A549 (cell line): ENCODE measurements around the gene GTF3C5. TPM values are rescaled to one million over a fixed set of nuclear protein-coding genes. Genes with fewer than 3 reads are reported as not detected.

Source experiments
- ATAC-seq, 2 experiments: fragments of 200-7000 bp in 1 of 2; fragments of >200 bp in 1 of 2; cut with Nextera tagmentation in 1 of 2; cut with Tn5 transposase in 1 of 2; 3 replicates each; pipeline versions ENCODE4 v1.8.0 to v1.9.1; 2018 to 2020; ENCODE audit warnings: mild to moderate bottlenecking in 1 of 2, moderate library complexity in 1 of 2
- CTCF ChIA-PET: fragments of 300-600 bp; sonication (Branson Sonifier 250); formaldehyde crosslinking; extraction: SDS; loops from one replicate; lab custom pipeline; 2021; ENCODE audit warnings: antibody characterized with exemption, inconsistent platforms; lab: Yijun Ruan, JAX
- POLR2A ChIA-PET: fragments of 350-600 bp; formaldehyde crosslinking; extraction: SDS; loops from one replicate; lab custom pipeline; 2021; ENCODE audit warnings: antibody characterized with exemption, inconsistent platforms; lab: Yijun Ruan, JAX
- DNase-seq, 2 experiments: peaks; one replicate each; pipeline versions ENCODE4 v3.0.0 to v3.0.0-alpha.2; 2011 to 2016; ENCODE audit warnings: low read depth in 1 of 2, low spot score in 1 of 2
- FAIRE-seq: peaks from 2 replicates; lab custom pipeline; 2011; peaks lifted over from hg19 to GRCh38; lab: Jason Lieb, UNC
- H3K27ac ChIP-seq, 2 experiments: fragments of >200 bp; sonication (Bioruptor Twin); formaldehyde crosslinking; 3 replicates each; pipeline ENCODE4 v1.5.1; 2016 to 2017
- H3K4me1 ChIP-seq: fragments of >200 bp; sonication (Bioruptor Twin); formaldehyde crosslinking; 3 replicates; pipeline ENCODE4 v1.6.1; 2016
- H3K4me2 ChIP-seq: fragments of >200 bp; sonication (Bioruptor Twin); formaldehyde crosslinking; 3 replicates; pipeline ENCODE4 v1.6.1; 2016
- H3K4me3 ChIP-seq: fragments of >200 bp; sonication (Bioruptor Twin); formaldehyde crosslinking; 3 replicates; pipeline ENCODE4 v1.5.1; 2016
- H3K9me3 ChIP-seq: fragments of >200 bp; sonication (Bioruptor Twin); formaldehyde crosslinking; 3 replicates; pipeline ENCODE4 v1.6.1; 2016
- BCL3 ChIP-seq: fragments of >200 bp; sonication (Bioruptor Twin); formaldehyde crosslinking; IDR thresholded peaks from 3 replicates; pipeline ENCODE4 v1.6.1; 2016
- CBX2 ChIP-seq: fragments of 200-600 bp; sonication (generic); IDR thresholded peaks from 2 replicates; pipeline ENCODE4 v1.6.1; 2016; ENCODE audit warnings: low read depth, mild to moderate bottlenecking, borderline replicate concordance
- CBX8 ChIP-seq: fragments of 200-600 bp; sonication (generic); IDR thresholded peaks from 2 replicates; pipeline ENCODE4 v1.6.1; 2016
- CHD4 ChIP-seq: fragments of 200-600 bp; sonication (generic); IDR thresholded peaks from 2 replicates; pipeline ENCODE4 v1.6.1; 2016; ENCODE audit warnings: antibody characterized with exemption, mild to moderate bottlenecking, borderline replicate concordance
- E2F6 ChIP-seq: IDR thresholded peaks from 2 replicates; pipeline ENCODE4 v1.6.1; 2012; ENCODE audit warnings: low read depth, borderline replicate concordance
- EHMT2 ChIP-seq: fragments of 200-600 bp; sonication (generic); IDR thresholded peaks from 2 replicates; pipeline ENCODE4 v1.6.1; 2016; ENCODE audit warnings: antibody characterized with exemption, low read depth, mild to moderate bottlenecking, moderate library complexity
- ELK1 ChIP-seq: fragments of 150-350 bp; IDR thresholded peaks from 2 replicates; pipeline ENCODE4 v1.6.1; 2014; ENCODE audit warnings: low read depth, mild to moderate bottlenecking, low read length
- EP300 ChIP-seq, 2 experiments: fragments of >200 bp; sonication (Bioruptor Twin); formaldehyde crosslinking; IDR thresholded peaks; 2 replicates in 1 of 2; 3 replicates in 1 of 2; pipeline ENCODE4 v1.6.1; 2016 to 2017
- FOSB ChIP-seq: fragments of 250-450 bp; sonication (Bioruptor Pico); IDR thresholded peaks from 2 replicates; pipeline ENCODE4 v1.5.0; 2020; ENCODE audit warnings: mild to moderate bottlenecking, moderate library complexity
- HOXA7 ChIP-seq: fragments of 250-450 bp; sonication (Bioruptor Pico); IDR thresholded peaks from 2 replicates; pipeline ENCODE4 v1.5.0; 2020; ENCODE audit warnings: mild to moderate bottlenecking, moderate library complexity
- HOXB5 ChIP-seq: fragments of 250-450 bp; sonication (Bioruptor Pico); IDR thresholded peaks from 2 replicates; pipeline ENCODE4 v1.5.0; 2020; ENCODE audit warnings: mild to moderate bottlenecking, moderate library complexity
- JUNB ChIP-seq: fragments of >200 bp; sonication (Bioruptor Twin); formaldehyde crosslinking; IDR thresholded peaks from 2 replicates; pipeline ENCODE4 v1.6.1; 2016
- KDM1A ChIP-seq: fragments of 200-600 bp; sonication (generic); IDR thresholded peaks from 2 replicates; pipeline ENCODE4 v1.6.1; 2016; ENCODE audit warnings: low read depth, mild to moderate bottlenecking
- KDM5A ChIP-seq: fragments of 200-600 bp; sonication (generic); IDR thresholded peaks from 2 replicates; pipeline ENCODE4 v1.6.1; 2016; ENCODE audit warnings: antibody characterized with exemption, mild to moderate bottlenecking
- MAX ChIP-seq: IDR thresholded peaks from 2 replicates; pipeline ENCODE4 v1.6.1; 2012
- MAZ ChIP-seq: fragments of 150-350 bp; IDR thresholded peaks from 2 replicates; pipeline ENCODE4 v1.6.1; 2014; ENCODE audit warnings: antibody characterized with exemption, low read depth, low read length, borderline replicate concordance
- NFE2L2 ChIP-seq: fragments of 150-350 bp; conservative IDR thresholded peaks from 2 replicates; pipeline ENCODE4 v1.6.1; 2014; ENCODE audit warnings: low read length
- NPAS2 ChIP-seq: fragments of 250-450 bp; sonication (Bioruptor Pico); IDR thresholded peaks from 2 replicates; pipeline ENCODE4 v1.8.0; 2022; ENCODE audit warnings: mild to moderate bottlenecking, moderate library complexity, borderline replicate concordance
- PHF8 ChIP-seq: fragments of 200-600 bp; sonication (generic); IDR thresholded peaks from 2 replicates; pipeline ENCODE4 v1.6.1; 2016; ENCODE audit warnings: low read depth, mild to moderate bottlenecking, antibody characterized with exemption, moderate library complexity, borderline replicate concordance
- RAD21 ChIP-seq, 2 experiments: fragments of >200 bp in 1 of 2; sonication (Bioruptor Twin) in 1 of 2; formaldehyde crosslinking in 1 of 2; IDR thresholded peaks in 1 of 2; conservative IDR thresholded peaks in 1 of 2; 2 replicates in 1 of 2; 3 replicates in 1 of 2; pipeline ENCODE4 v1.6.1; 2012 to 2018; ENCODE audit warnings: inconsistent platforms in 1 of 2
- RCOR1 ChIP-seq: fragments of 150-350 bp; IDR thresholded peaks from 2 replicates; pipeline ENCODE4 v1.6.1; 2014; ENCODE audit warnings: antibody characterized with exemption, low read length, low read depth
- RNF2 ChIP-seq: fragments of 200-600 bp; sonication (generic); IDR thresholded peaks from 2 replicates; pipeline ENCODE4 v1.6.1; 2016; ENCODE audit warnings: low read depth, mild to moderate bottlenecking, antibody characterized with exemption, moderate library complexity, borderline replicate concordance
- TP53 ChIP-seq: fragments of 250-450 bp; sonication (Bioruptor Pico); IDR thresholded peaks from 2 replicates; pipeline ENCODE4 v1.5.0; 2021; ENCODE audit warnings: mild to moderate bottlenecking, moderate library complexity
- ZC3H11A ChIP-seq: fragments of 450-650 bp; IDR thresholded peaks from 2 replicates; pipeline ENCODE4 v1.6.1; 2014; ENCODE audit warnings: antibody characterized with exemption, mild to moderate bottlenecking
- ZFP36 ChIP-seq: fragments of 450-650 bp; IDR thresholded peaks from 2 replicates; pipeline ENCODE4 v1.6.1; 2014; ENCODE audit warnings: borderline replicate concordance; ENCODE audit not compliant: partially characterized antibody
- ZSCAN20 ChIP-seq: fragments of 250-450 bp; sonication (Bioruptor Pico); IDR thresholded peaks from 2 replicates; pipeline ENCODE4 v1.8.0; 2022; ENCODE audit warnings: mild to moderate bottlenecking, moderate library complexity
- WGBS: methylation state at CpG from one replicate; pipeline ENCODE4 v1.1.6; 2017; ENCODE audit errors: missing lambda C conversion rate; 5-methylcytosine and 5-hydroxymethylcytosine counted together
- polyA plus RNA-seq, 4 experiments: library from polyadenylated mRNA; depleted of rRNA in 3 of 4; stranded (reverse); fragments of >200 nt; fragmentation: RNase III in 1 of 4; extraction: RNeasy Plus Mini Kit Qiagen cat#74134 plus additional on column Dnase treatment in 1 of 4; gene quantifications; 2 replicates in 3 of 4; 3 replicates in 1 of 4; pipeline ENCODE4 v1.2.3, GENCODE V29; 2011 to 2017
- TF ChIP-seq, protein P1 (sequence below): fragments of 450-650 bp; IDR thresholded peaks from 2 replicates; pipeline ENCODE4 v1.6.1; 2014; ENCODE audit warnings: antibody characterized with exemption
- TF ChIP-seq, protein P2 (sequence below): fragments of >200 bp; sonication (Bioruptor Twin); formaldehyde crosslinking; IDR thresholded peaks from 2 replicates; pipeline ENCODE4 v1.6.1; 2016

GTF3C5 gene
- polyA plus RNA-seq, 2 of the 4 experiments (the other 2 are of a cell fraction) = 57.2 to 80.3 TPM

- H3K4me2 ChIP-seq = no peak overlapping the region
- no peaks in the 10 kb centered on the region for H3K9me3 ChIP-seq
- WGBS = no CpG with 5 or more reads among the region's 12 CpGs
- no peak overlapping the region for H3K27ac ChIP-seq
- TF ChIP-seq NPAS2 (CRISPR knock-in tag) (no peak), CBX2 (no peak), HOXB5 (CRISPR knock-in tag) (no peak), EP300 (IDR thresholded peaks at IDR 0.05) (no peak), ZC3H11A (no peak), KDM5A (no peak)
- TF ChIP-seq, protein P1, sequence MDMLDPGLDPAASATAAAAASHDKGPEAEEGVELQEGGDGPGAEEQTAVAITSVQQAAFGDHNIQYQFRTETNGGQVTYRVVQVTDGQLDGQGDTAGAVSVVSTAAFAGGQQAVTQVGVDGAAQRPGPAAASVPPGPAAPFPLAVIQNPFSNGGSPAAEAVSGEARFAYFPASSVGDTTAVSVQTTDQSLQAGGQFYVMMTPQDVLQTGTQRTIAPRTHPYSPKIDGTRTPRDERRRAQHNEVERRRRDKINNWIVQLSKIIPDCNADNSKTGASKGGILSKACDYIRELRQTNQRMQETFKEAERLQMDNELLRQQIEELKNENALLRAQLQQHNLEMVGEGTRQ = no peak
- TF ChIP-seq, all 56 proteins: peak for 0
- Histone ChIP-seq H3K4me3 (no peak overlapping the region), H3K4me1 (peaks cover 5% of the 10 kb centered on the region; the same call in 1 of the 3 replicates)
- ChIA-PET POLR2A (interaction anchor here (1.0 kb wide), 1 partner anchor 40 kb away, joined by 4 read pairs; no protein-coding TSS in a partner anchor), CTCF (interaction anchor here (0.7 to 30.3 kb wide), 17 partner anchors 10 to 300 kb away, joined by 3 to 1284 read pairs (median 5); partner anchors contain the start of genes GTF3C5 and RALGDS)
- ATAC-seq (no peak), FAIRE-seq (no peak), DNase-seq (no peak)
Measured at GRCh38 chr9:133103987-133104505, 73.2 kb downstream of the GTF3C5 start.

DNA sequence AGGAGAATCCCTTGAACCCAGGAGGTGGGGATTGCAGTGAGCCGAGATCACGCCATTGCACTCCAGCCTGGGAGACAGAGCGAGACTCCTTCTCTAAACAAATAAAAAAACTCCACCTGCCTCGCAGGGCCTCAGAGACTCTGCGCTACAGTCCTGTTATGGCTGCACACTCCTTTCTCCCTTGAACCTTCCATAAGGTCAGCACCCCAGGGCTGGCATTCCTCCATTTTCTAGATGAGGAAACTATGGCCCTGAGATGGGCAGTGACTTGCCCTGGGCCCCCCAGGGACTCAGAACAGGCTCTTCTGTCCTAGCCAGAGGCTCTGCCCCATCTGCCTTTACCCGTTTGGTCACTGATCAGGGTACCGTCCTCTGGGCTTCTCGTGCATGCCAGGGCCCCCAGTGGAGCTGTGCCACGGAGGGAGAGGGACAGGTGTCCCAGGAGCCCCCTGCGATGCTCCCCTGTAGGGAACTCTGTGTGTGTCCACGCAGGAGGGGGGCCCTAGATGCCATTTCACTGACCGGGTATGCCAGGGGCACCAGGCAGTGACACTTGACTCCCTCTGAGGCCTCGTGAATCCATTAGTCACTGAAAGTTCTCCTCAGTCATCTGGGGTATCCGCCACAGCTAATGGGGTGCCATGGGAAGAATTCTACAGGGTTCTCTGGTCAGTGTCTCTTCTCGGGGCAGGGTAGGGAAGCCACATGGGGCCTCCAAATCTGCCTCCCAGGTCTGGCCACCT, 74.1 kb downstream of the GTF3C5 start:
- H3K27ac ChIP-seq = no peak overlapping the region
- ATAC-seq (no peak), DNase-seq (no peak), FAIRE-seq (no peak)
- no peaks in the 10 kb centered on the region for H3K9me3 ChIP-seq
- no peak overlapping the region for H3K4me3 ChIP-seq
- ChIA-PET CTCF (interaction anchor here (1.0 to 30.3 kb wide), 5 partner anchors 10 to 38 kb away, joined by 3 to 1284 read pairs (median 39); no protein-coding TSS in a partner anchor), POLR2A (no interaction called here)
- TF ChIP-seq JUNB = no peak
- TF ChIP-seq E2F6 = no peak
- no peak for TF ChIP-seq BCL3
- TF ChIP-seq RNF2 = no peak
- TF ChIP-seq NFE2L2 = no peak
- no peak for TF ChIP-seq ELK1
- TF ChIP-seq CHD4 = no peak
- TF ChIP-seq KDM1A = no peak
- TF ChIP-seq ZFP36 = no peak
- TF ChIP-seq ZSCAN20 (CRISPR knock-in tag) = no peak
- TF ChIP-seq EHMT2 = no peak
- H3K4me1 ChIP-seq = peaks cover 5% of the 10 kb centered on the region; the same call in 1 of the 3 replicates
- no peak overlapping the region for H3K4me2 ChIP-seq
- 92% methylated on average over 11 of the region's 15 CpGs for WGBS

- ChIA-PET POLR2A (no interaction called here), CTCF (interaction anchor here (1.0 to 30.3 kb wide), 7 partner anchors 9 to 83 kb away, joined by 3 to 1284 read pairs (median 3); no protein-coding TSS in a partner anchor)
- no peak for FAIRE-seq
- ATAC-seq = no peak
- Histone ChIP-seq H3K4me2 (no peak overlapping the region), H3K9me3 (no peaks in the 10 kb centered on the region), H3K27ac (no peak overlapping the region), H3K4me3 (no peak overlapping the region), H3K4me1 (peaks cover 5% of the 10 kb centered on the region; the same call in 1 of the 3 replicates)
- DNase-seq = no peak
- 95% methylated on average over 6 of the region's 7 CpGs for WGBS
- TF ChIP-seq, protein P1 = no peak
- TF ChIP-seq EP300 (IDR thresholded peaks at IDR 0.05) = no peak
- no peak for TF ChIP-seq MAZ
- TF ChIP-seq, protein P2, sequence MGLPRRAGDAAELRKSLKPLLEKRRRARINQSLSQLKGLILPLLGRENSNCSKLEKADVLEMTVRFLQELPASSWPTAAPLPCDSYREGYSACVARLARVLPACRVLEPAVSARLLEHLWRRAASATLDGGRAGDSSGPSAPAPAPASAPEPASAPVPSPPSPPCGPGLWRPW = no peak
- no peak for TF ChIP-seq HOXA7
- no peak for TF ChIP-seq RCOR1
- no peak for TF ChIP-seq MAX
- no peak for TF ChIP-seq ZSCAN20 (CRISPR knock-in tag)
- TF ChIP-seq PHF8 = no peak
- no peak for TF ChIP-seq TP53 (CRISPR knock-in tag)
- no peak for TF ChIP-seq FOSB
- no peak for TF ChIP-seq CBX8
- no peak for TF ChIP-seq RAD21 (conservative IDR thresholded peaks at IDR 0.05 in 1 of 2, IDR thresholded peaks at IDR 0.05 in 1 of 2)
Measured at GRCh38 chr9:133105461-133105770, 74.6 kb downstream of the GTF3C5 start.
